Glutamatergic neuron (in vitro differentiated cells): ENCODE measurements around the gene KCNIP1. TPM values are rescaled to one million over a fixed set of nuclear protein-coding genes. Genes with fewer than 3 reads are reported as not detected.

Source experiments
- DNase-seq: peaks from one replicate; pipeline ENCODE4 v3.0.0; 2022
- H3K27ac Mint-ChIP-seq: one replicate; pipeline ENCODE4 v1.8.0; 2020; ENCODE audit warnings: mild to moderate bottlenecking, mixed read lengths, inconsistent platforms; ENCODE audit not compliant: unreplicated experiment
- H3K27me3 Mint-ChIP-seq: one replicate; pipeline ENCODE4 v1.8.0; 2020; ENCODE audit warnings: mild to moderate bottlenecking, moderate library complexity, mixed read lengths, inconsistent platforms; ENCODE audit not compliant: unreplicated experiment
- H3K36me3 Mint-ChIP-seq: one replicate; pipeline ENCODE4 v1.8.0; 2020; ENCODE audit warnings: mild to moderate bottlenecking, mixed read lengths, inconsistent platforms; ENCODE audit not compliant: unreplicated experiment
- H3K4me1 Mint-ChIP-seq: one replicate; pipeline ENCODE4 v1.8.0; 2020; ENCODE audit warnings: mild to moderate bottlenecking, low read depth, mixed read lengths, inconsistent platforms; ENCODE audit not compliant: unreplicated experiment
- H3K4me3 Mint-ChIP-seq: one replicate; pipeline ENCODE4 v1.8.0; 2020; ENCODE audit warnings: mild to moderate bottlenecking, mixed read lengths, inconsistent platforms; ENCODE audit not compliant: unreplicated experiment
- H3K9me3 Mint-ChIP-seq: one replicate; pipeline ENCODE4 v1.8.0; 2020; ENCODE audit warnings: mild to moderate bottlenecking, moderate library complexity, mixed read lengths, inconsistent platforms; ENCODE audit not compliant: unreplicated experiment
- total RNA-seq: library from RNA; stranded (reverse); fragmentation: NEBNext Ultra II Directional; extraction: Animal tissue kit (Norgen Biotek cat#: 25700); gene quantifications from one replicate; pipeline ENCODE4 v1.2.1, GENCODE V29; 2021; ENCODE audit not compliant: unreplicated experiment
- TF ChIP-seq, protein P1 (sequence below): fragments of 200-600 bp; sonication (generic); IDR thresholded peaks from one replicate; pipeline ENCODE4 v1.5.0; 2021; ENCODE audit not compliant: partially characterized antibody, unreplicated experiment

The KCNIP1 gene
- total RNA-seq, 1 donor from 2014 or later = 0.47 TPM

DNA sequence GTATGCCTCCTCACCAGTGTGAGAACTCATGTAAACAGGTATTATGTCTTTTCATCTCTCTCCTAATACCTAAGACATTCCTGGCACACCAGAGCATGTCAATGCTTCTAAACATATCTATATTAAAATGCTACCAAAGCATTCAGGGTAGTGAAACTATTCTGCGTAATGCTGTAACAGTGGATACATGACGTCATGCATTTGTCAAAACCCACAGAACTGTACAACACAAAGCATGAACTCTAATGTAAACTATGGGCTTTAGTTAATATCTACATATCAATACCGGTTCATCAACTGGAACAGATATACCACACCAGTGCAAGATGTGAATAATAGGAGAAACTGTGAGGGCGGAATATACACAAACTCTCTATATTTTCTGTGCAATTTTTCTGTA is 207.5 kb downstream of the KCNIP1 start:
- TF ChIP-seq, protein P1, sequence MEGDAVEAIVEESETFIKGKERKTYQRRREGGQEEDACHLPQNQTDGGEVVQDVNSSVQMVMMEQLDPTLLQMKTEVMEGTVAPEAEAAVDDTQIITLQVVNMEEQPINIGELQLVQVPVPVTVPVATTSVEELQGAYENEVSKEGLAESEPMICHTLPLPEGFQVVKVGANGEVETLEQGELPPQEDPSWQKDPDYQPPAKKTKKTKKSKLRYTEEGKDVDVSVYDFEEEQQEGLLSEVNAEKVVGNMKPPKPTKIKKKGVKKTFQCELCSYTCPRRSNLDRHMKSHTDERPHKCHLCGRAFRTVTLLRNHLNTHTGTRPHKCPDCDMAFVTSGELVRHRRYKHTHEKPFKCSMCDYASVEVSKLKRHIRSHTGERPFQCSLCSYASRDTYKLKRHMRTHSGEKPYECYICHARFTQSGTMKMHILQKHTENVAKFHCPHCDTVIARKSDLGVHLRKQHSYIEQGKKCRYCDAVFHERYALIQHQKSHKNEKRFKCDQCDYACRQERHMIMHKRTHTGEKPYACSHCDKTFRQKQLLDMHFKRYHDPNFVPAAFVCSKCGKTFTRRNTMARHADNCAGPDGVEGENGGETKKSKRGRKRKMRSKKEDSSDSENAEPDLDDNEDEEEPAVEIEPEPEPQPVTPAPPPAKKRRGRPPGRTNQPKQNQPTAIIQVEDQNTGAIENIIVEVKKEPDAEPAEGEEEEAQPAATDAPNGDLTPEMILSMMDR = no peak
- no peaks in the 10 kb centered on the region for H3K27me3 Mint-ChIP-seq
- H3K36me3 Mint-ChIP-seq = peaks cover 13% of the 10 kb centered on the region
- no peak for DNase-seq
- no peak overlapping the region for H3K27ac Mint-ChIP-seq
- H3K9me3 Mint-ChIP-seq = no peaks in the 10 kb centered on the region
- H3K4me1 Mint-ChIP-seq = no peaks in the 10 kb centered on the region
- no peak overlapping the region for H3K4me3 Mint-ChIP-seq

DNA sequence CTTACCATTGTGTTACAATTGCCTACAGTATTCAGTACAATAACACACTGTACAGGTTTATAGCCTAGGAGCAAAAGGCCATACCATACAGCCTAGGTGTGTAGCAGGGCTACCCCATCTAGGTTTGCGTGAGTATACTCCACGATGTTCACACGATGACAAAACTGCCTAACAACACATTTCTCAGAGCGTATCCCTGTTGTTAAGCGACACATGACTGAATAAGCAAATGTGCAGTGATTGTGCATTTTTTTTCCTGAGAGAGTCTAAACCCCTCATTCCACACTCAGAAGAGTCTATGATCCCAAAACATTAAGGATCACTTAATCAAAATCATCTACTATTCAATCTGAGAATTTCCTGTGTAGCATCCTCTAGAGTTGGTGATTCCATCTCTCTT is 211.3 kb downstream of the KCNIP1 start:
- H3K9me3 Mint-ChIP-seq = no peaks in the 10 kb centered on the region
- no peak for DNase-seq
- no peak overlapping the region for H3K27ac Mint-ChIP-seq
- H3K4me3 Mint-ChIP-seq = no peak overlapping the region
- H3K27me3 Mint-ChIP-seq = no peaks in the 10 kb centered on the region
- peaks cover 7% of the 10 kb centered on the region for H3K36me3 Mint-ChIP-seq
- TF ChIP-seq, protein P1 = no peak
- no peaks in the 10 kb centered on the region for H3K4me1 Mint-ChIP-seq

DNA sequence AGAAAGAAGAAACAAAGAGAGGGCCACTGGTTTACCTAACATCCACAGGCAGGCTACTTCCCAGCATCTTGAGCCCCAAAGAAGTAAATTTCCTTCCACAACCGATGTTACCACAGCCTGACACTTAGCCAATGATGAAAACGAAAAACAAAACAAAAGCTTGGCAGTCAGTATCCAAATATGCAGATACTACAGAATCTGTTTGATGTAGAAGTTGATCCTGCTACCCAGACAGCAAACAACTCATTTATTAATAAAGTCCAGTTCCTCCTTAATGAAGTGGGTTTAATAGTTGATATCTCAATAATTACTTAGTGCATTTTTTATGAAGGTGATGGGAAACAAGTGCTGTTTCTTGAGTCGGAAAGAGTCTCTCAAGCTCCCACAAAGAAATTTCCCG is 212.6 kb downstream of the KCNIP1 start:
- TF ChIP-seq, protein P1 = no peak
- Mint-ChIP-seq H3K4me1 (no peaks in the 10 kb centered on the region), H3K36me3 (no peaks in the 10 kb centered on the region), H3K9me3 (no peaks in the 10 kb centered on the region), H3K27me3 (no peaks in the 10 kb centered on the region), H3K27ac (no peak overlapping the region), H3K4me3 (no peak overlapping the region)
- no peak for DNase-seq

DNA sequence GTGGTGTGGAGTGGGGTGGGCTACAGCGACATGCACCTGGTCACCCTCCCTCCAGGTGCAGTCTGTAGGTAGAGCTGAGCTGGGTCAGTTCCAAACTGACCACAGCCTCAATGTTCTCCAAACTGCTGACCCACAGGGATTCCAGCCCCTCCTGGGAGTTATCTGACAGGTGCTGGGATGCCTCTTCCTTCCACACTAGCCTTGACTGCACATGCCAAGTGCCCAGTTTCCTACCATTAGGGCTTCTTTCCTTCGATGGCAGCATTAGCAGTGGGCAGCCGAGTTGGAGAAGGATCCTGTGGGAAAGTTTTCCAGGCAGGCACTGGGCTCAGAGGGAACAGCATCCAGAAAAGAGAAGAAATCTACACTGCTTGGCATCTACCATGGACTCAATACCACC is 215.7 kb downstream of the KCNIP1 start:
- no peak overlapping the region for H3K27ac Mint-ChIP-seq
- H3K36me3 Mint-ChIP-seq = no peaks in the 10 kb centered on the region
- H3K4me1 Mint-ChIP-seq = no peaks in the 10 kb centered on the region
- peaks cover 1% of the 10 kb centered on the region for H3K9me3 Mint-ChIP-seq
- no peak for DNase-seq
- TF ChIP-seq, protein P1 = no peak
- H3K4me3 Mint-ChIP-seq = no peak overlapping the region
- H3K27me3 Mint-ChIP-seq = no peaks in the 10 kb centered on the region

GRCh38 chr5:170720179-170720578 is 216.4 kb downstream of the KCNIP1 start:
- DNase-seq = no peak
- Mint-ChIP-seq H3K4me3 (no peak overlapping the region), H3K27ac (no peak overlapping the region), H3K4me1 (no peaks in the 10 kb centered on the region), H3K9me3 (peaks cover 1% of the 10 kb centered on the region), H3K36me3 (no peaks in the 10 kb centered on the region), H3K27me3 (no peaks in the 10 kb centered on the region)
- TF ChIP-seq, protein P1 = no peak
